Gastrocnemius medialis (tissue), 4 donors: ENCODE results near the gene MIF4GD. TPM values are rescaled to one million over a fixed set of nuclear protein-coding genes. Genes with fewer than 3 reads are reported as not detected.
A peak's percentile ranks its signal among the peaks of the same experiment; 100 is the strongest.
"Not testable (repeated sequence)": the region's sequence is repeated elsewhere in the genome, so short reads cannot be mapped to it uniquely, and the experiment has no call there.

Experiments
- ATAC-seq, 2 donors: fragments of 150-250 bp; one replicate each; pipeline ENCODE4 v1.9.1; 2016
- DNase-seq, 2 donors: peaks; one replicate each; pipeline ENCODE4 v3.0.0-alpha.2; 2019
- H3K27ac ChIP-seq, 4 donors: fragments of 200-600 bp; sonication (generic); 1 replicate in 1 of 4; 2 replicates in 3 of 4; pipeline ENCODE4 v1.5.1; 2016 to 2018; ENCODE audit warnings: mild to moderate bottlenecking in 2 of 4, moderate library complexity in 1 of 4
- H3K27me3 ChIP-seq, 3 donors: fragments of 200-600 bp; sonication (generic) in 2 of 3; 1 replicate in 1 of 3; 2 replicates in 2 of 3; pipeline versions ENCODE4 v1.5.1 to v1.6.0; 2016 to 2019; ENCODE audit warnings: mild to moderate bottlenecking in 1 of 3, moderate library complexity in 1 of 3
- H3K36me3 ChIP-seq, 2 donors: fragments of 200-600 bp; sonication (generic) in 1 of 2; one replicate each; pipeline ENCODE4 v1.5.1; 2017 to 2018
- H3K4me1 ChIP-seq, 2 donors: fragments of 200-600 bp; sonication (generic) in 1 of 2; one replicate each; pipeline ENCODE4 v1.5.1; 2016 to 2017; ENCODE audit warnings: mild to moderate bottlenecking in 2 of 2
- H3K4me3 ChIP-seq, 4 donors: fragments of 200-600 bp; sonication (generic) in 3 of 4; 1 replicate in 1 of 4; 2 replicates in 3 of 4; pipeline ENCODE4 v1.5.1; 2016 to 2019; ENCODE audit warnings: mild to moderate bottlenecking in 2 of 4
- H3K9me3 ChIP-seq, 3 donors: fragments of 200-600 bp; sonication (generic) in 2 of 3; 1 replicate in 1 of 3; 2 replicates in 2 of 3; pipeline ENCODE4 v1.5.1; 2016 to 2019
- POLR2A ChIP-seq, 2 donors: fragments of 450-650 bp; IDR thresholded peaks; one replicate each; pipeline ENCODE4 v1.6.1; 2017; ENCODE audit warnings: antibody characterized with exemption in 2 of 2, mild to moderate bottlenecking in 2 of 2, moderate library complexity in 2 of 2
- in situ Hi-C, 4 donors: fragments of 200-750 bp; cut with MboI; loops; one replicate each; pipeline versions ENCODE4 v1.15.0 to v1.8.0; 2017; ENCODE audit warnings: low sequenced_read_pairs in 4 of 4
- intact Hi-C: fragments of 100-400 bp; cut with DNase I; formaldehyde crosslinking; loops from one replicate; pipeline ENCODE4 v1.15.1; 2023; ENCODE audit warnings: low total_unique reads
- total RNA-seq, 4 donors: library from RNA; depleted of rRNA; stranded (reverse); fragments of >200 nt; gene quantifications; one replicate each; pipeline versions ENCODE4 v1.1.0 to v1.2.3, GENCODE V29; 2016
- TF ChIP-seq, protein P1 (sequence below), 5 experiments: fragments of 450-650 bp in 3 of 5; fragments of 200-600 bp in 2 of 5; sonication (generic) in 2 of 5; IDR thresholded peaks in 4 of 5; conservative IDR thresholded peaks in 1 of 5; 1 replicate in 4 of 5; 2 replicates in 1 of 5; pipeline ENCODE4 v1.5.1; 2016 to 2019; ENCODE audit warnings: antibody characterized with exemption in 5 of 5, mild to moderate bottlenecking in 3 of 5, moderate library complexity in 3 of 5

Gene MIF4GD
- total RNA-seq, 4 donors from 2014 or later, result 50.5 to 96.1 (median 72.4) TPM

DNA sequence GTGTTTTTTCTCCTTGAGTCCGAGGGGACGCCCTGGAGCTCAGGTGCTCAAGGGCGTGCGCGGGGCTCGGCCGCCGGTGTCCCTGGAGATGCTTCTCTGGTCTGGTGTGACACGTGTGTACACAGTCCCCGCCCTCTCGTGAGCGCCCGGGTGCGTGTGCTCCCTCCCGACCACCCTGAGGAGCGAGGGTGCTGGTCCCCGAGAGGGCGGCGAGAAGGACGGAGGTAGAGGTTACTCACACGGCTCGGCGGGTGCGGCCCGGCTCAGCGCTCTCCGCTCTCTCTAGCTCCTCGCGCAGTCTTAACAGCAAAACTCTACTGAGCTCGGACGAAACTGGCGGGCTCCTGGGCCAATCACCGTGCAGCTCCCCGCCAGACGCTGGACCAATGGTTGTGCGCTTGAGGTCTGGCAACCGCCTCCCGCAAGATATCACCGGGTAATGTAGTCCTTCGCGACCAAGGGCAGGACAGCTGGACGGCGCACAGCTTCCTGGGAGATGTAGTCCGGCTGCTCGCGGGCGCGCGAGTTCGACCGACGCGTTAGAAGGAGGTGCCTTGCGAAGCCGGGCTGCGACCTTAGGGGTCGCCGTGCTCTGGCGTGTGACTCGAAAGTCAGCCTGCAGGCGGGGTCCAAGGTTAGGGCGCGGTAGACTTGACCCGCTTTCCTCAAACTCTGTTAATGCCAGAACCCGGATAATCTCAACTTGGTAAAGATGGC lies 18.2 kb upstream of the MIF4GD start, which contains the start of gene SLC25A19:
SLC25A19 (minus strand) TSS at position 319 of the 717 bp plus-strand sequence. CDS start 2,669 bp downstream, outside the sequence.
- no peaks in the 10 kb centered on the region for H3K27me3 ChIP-seq
- peaks cover 8 to 9% of the 10 kb centered on the region in 2 donors for H3K4me1 ChIP-seq
- H3K36me3 ChIP-seq, result peaks cover 0 to 13% of the 10 kb centered on the region in 2 donors
- intact Hi-C loops, result loop anchor here (1.0 to 2.0 kb wide), 2 partner anchors 18 to 116 kb away; partner anchors contain the start of genes GRB2 and MIF4GD
- DNase-seq, result peak; percentile 99
- H3K27ac ChIP-seq, result peak within 1 kb of the TSS; percentile 88 to 96 (median 94)
- peak within 1 kb of the TSS; percentile 84 to 92 (median 86) for H3K4me3 ChIP-seq
- in situ Hi-C loops, result no loop called here
- ATAC-seq, result peak; percentile 95 to 98
- peak; percentile 93 to 98 for TF ChIP-seq POLR2A (IDR thresholded peaks at IDR 0.05)
- TF ChIP-seq, protein P1, sequence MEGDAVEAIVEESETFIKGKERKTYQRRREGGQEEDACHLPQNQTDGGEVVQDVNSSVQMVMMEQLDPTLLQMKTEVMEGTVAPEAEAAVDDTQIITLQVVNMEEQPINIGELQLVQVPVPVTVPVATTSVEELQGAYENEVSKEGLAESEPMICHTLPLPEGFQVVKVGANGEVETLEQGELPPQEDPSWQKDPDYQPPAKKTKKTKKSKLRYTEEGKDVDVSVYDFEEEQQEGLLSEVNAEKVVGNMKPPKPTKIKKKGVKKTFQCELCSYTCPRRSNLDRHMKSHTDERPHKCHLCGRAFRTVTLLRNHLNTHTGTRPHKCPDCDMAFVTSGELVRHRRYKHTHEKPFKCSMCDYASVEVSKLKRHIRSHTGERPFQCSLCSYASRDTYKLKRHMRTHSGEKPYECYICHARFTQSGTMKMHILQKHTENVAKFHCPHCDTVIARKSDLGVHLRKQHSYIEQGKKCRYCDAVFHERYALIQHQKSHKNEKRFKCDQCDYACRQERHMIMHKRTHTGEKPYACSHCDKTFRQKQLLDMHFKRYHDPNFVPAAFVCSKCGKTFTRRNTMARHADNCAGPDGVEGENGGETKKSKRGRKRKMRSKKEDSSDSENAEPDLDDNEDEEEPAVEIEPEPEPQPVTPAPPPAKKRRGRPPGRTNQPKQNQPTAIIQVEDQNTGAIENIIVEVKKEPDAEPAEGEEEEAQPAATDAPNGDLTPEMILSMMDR (IDR thresholded peaks at IDR 0.05 in 4 of 5, conservative IDR thresholded peaks at IDR 0.05 in 1 of 5), result no peak
- no peaks in the 10 kb centered on the region for H3K9me3 ChIP-seq

DNA sequence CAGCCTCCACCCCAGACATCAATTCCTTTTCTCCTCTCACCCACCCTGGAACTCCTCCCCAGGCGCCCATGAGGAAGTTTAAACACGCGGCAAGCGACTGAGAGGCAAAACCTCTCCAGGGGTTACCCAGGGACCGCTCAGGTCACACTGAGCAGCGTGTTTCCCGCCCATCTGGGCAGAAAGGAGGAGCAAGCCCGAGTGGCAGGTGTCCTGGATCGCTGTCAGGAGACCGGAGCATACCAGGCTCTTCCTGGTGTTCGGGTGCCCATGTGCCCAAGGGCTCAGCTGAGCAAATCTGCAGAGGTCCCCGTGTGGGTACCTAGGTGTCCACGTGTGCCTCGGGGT lies 17.7 kb upstream of the MIF4GD start:
- Histone ChIP-seq H3K9me3 (no peaks in the 10 kb centered on the region), H3K27me3 (no peaks in the 10 kb centered on the region), H3K4me3 (peak overlapping the region; percentile 84 to 92 (median 86)), H3K36me3 (peaks cover 0 to 14% of the 10 kb centered on the region in 2 donors), H3K4me1 (peaks cover 8 to 9% of the 10 kb centered on the region in 2 donors), H3K27ac (peak overlapping the region; percentile 88 to 96 (median 94))
- intact Hi-C loops, result loop anchor here (1.0 to 2.0 kb wide), 2 partner anchors 18 to 117 kb away; partner anchors contain the start of genes GRB2 and MIF4GD
- no peak for TF ChIP-seq POLR2A (IDR thresholded peaks at IDR 0.05)
- peak; percentile 21 to 27 for ATAC-seq
- in situ Hi-C loops, result no loop called here
- no peak for DNase-seq

DNA sequence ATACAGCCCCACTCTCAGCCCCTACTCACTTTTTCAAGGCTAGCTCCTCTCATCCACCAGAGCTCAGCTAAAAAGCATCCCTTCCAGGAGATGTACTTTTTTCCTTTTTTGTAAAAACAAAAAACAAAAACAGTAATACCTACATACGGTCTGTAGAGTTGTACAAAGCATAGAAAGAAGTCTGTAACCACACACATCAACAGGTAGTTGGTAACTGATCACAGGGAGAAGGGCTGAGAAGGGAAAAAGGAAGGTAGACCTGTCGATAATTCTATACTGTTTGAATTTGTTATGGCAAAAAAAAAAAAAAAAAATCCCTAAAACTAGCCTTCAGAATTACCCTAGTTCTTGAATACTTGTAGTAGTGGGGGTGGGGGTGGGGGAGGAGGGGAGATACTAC lies 17.3 kb upstream of the MIF4GD start:
- no peaks in the 10 kb centered on the region for H3K27me3 ChIP-seq
- intact Hi-C loops, result loop anchor here (2.0 kb wide), 1 partner anchor 18 kb away; the partner anchor contains the start of gene MIF4GD
- DNase-seq, result no peak
- peaks cover 8 to 9% of the 10 kb centered on the region in 2 donors for H3K4me1 ChIP-seq
- in situ Hi-C loops, result no loop called here
- H3K36me3 ChIP-seq, result peaks cover 0 to 18% of the 10 kb centered on the region in 2 donors
- no peak for ATAC-seq
- H3K27ac ChIP-seq, result peak overlapping the region; percentile 88 to 96 (median 94)
- H3K9me3 ChIP-seq, result no peaks in the 10 kb centered on the region
- TF ChIP-seq, protein P1 (IDR thresholded peaks at IDR 0.05 in 4 of 5, conservative IDR thresholded peaks at IDR 0.05 in 1 of 5), result no peak
- no peak for TF ChIP-seq POLR2A (IDR thresholded peaks at IDR 0.05)
- H3K4me3 ChIP-seq, result peak overlapping the region; percentile 84 to 92 (median 86)

DNA sequence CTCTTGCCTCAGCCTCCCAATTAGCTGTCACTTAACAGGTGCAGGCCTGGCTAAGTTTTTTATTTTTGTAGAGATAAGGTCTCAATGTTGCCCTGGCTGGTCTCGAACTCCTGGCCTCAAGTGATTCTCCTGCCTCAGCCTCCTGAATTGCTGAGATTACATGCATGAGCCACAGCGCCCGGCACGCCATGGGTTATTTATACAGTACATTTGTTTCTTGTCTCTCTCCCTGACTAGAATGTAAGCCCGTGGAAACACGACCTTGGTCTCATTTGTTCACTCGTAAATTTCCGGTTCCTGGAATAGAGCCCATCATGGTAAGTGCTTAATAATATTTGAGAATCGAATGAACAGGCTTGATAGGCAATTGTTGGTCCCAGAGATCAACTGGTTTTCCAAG lies 16.2 kb upstream of the MIF4GD start:
- intact Hi-C loops, result no loop called here
- no peaks in the 10 kb centered on the region for H3K27me3 ChIP-seq
- peaks cover 8 to 9% of the 10 kb centered on the region in 2 donors for H3K4me1 ChIP-seq
- TF ChIP-seq, protein P1 (IDR thresholded peaks at IDR 0.05 in 4 of 5, conservative IDR thresholded peaks at IDR 0.05 in 1 of 5), result no peak
- TF ChIP-seq POLR2A (IDR thresholded peaks at IDR 0.05), result no peak
- peaks cover 0 to 27% of the 10 kb centered on the region in 2 donors for H3K36me3 ChIP-seq
- DNase-seq, result no peak
- in situ Hi-C loops, result no loop called here
- no peaks in the 10 kb centered on the region for H3K9me3 ChIP-seq
- no peak overlapping the region for H3K27ac ChIP-seq
- no peak overlapping the region for H3K4me3 ChIP-seq
- ATAC-seq, result no peak

DNA sequence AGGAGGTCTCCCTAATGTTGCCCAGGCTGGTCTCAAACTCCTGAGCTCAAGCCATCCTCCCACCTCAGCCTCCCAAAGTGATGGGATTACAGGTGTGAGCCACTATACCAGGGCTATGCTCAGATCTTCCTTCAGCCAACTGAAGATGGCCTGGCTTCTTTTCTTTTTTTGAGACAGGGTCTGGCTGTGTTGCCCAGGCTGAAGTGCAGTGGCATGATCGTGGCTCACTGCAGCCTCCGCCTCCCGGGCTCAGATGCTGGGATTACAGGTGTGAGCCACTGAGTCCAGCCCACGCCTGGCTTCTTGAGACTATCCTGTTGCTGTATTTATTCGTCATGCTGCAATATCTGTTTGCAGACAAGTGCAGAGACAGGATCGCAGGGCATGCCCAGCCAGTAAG lies 14.1 kb upstream of the MIF4GD start:
- DNase-seq, result no peak
- no peak for ATAC-seq
- Histone ChIP-seq H3K4me1 (peaks cover 5 to 9% of the 10 kb centered on the region in 2 donors), H3K9me3 (no peaks in the 10 kb centered on the region), H3K27ac (no peak overlapping the region), H3K36me3 (peaks cover 0 to 39% of the 10 kb centered on the region in 2 donors), H3K27me3 (no peaks in the 10 kb centered on the region), H3K4me3 (no peak overlapping the region)
- intact Hi-C loops (no loop called here), in situ Hi-C loops (no loop called here)
- TF ChIP-seq POLR2A (IDR thresholded peaks at IDR 0.05), result no peak
- TF ChIP-seq, protein P1 (IDR thresholded peaks at IDR 0.05 in 4 of 5, conservative IDR thresholded peaks at IDR 0.05 in 1 of 5), result no peak

DNA sequence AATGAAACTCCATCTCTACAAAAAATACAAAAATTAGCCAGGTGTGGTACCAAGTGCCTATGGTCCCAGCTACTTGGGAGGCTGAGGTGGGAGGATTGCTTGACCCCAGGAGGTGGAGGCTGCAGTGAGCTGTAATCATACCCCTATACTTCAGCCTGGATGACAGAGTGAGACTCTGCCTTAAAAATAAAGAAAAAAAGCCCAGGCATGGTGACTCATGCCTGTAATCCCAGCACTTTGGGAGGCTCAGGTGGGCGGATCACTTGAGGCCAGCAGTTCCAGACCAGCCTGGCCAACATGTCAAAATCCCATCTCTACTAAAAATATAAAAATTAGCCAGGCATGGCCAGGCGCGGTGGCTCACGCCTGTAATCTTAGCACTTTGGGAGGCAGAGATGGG lies 9.2 kb upstream of the MIF4GD start:
- H3K27ac ChIP-seq, H3K4me3 ChIP-seq, H3K9me3 ChIP-seq, ATAC-seq, DNase-seq, H3K4me1 ChIP-seq, in situ Hi-C loops, intact Hi-C loops, H3K27me3 ChIP-seq: not testable (repeated sequence)
- H3K36me3 ChIP-seq, result peaks cover 0 to 33% of the 10 kb centered on the region in 2 donors
